Upper lobe of left lung (tissue), 6 donors: Measurements from ENCODE around the gene GLIS1. TPM values are rescaled to one million over a fixed set of nuclear protein-coding genes. Genes with fewer than 3 reads are reported as not detected.
A peak's percentile ranks its signal among the peaks of the same experiment; 100 is the strongest.

Experiments used
- ATAC-seq, 2 donors: fragments of 200-7000 bp; cut with Tn5 transposase; one replicate each; pipeline ENCODE4 v1.9.1; 2022; ENCODE audit warnings: mild to moderate bottlenecking in 2 of 2, moderate library complexity in 2 of 2; ENCODE audit not compliant: low FRiP score in 2 of 2
- DNase-seq, 2 donors: peaks; one replicate each; pipeline ENCODE4 v3.0.0-alpha.2; 2019 to 2020
- H3K27ac ChIP-seq, 4 donors: fragments of 200-600 bp; sonication (generic); one replicate each; pipeline ENCODE4 v1.5.1; 2016 to 2019
- H3K27me3 ChIP-seq, 4 donors: fragments of 200-600 bp; sonication (generic); one replicate each; pipeline ENCODE4 v1.5.1; 2017 to 2019
- H3K36me3 ChIP-seq, 4 donors: fragments of 200-600 bp; sonication (generic); one replicate each; pipeline ENCODE4 v1.5.1; 2016 to 2019
- H3K4me1 ChIP-seq, 4 donors: fragments of 200-600 bp; sonication (generic); one replicate each; pipeline ENCODE4 v1.5.1; 2018 to 2019
- H3K4me3 ChIP-seq, 4 donors: fragments of 200-600 bp; sonication (generic); one replicate each; pipeline ENCODE4 v1.5.1; 2017 to 2019; ENCODE audit warnings: mild to moderate bottlenecking in 2 of 4, moderate library complexity in 1 of 4
- H3K9me3 ChIP-seq, 4 donors: fragments of 200-600 bp; sonication (generic); one replicate each; pipeline ENCODE4 v1.5.1; 2018 to 2019
- CTCF ChIP-seq, 6 experiments: fragments of 450-650 bp in 4 of 6; fragments of 200-600 bp in 2 of 6; sonication (generic) in 2 of 6; IDR thresholded peaks; one replicate each; pipeline ENCODE4 v1.5.1; 2016 to 2019; ENCODE audit warnings: antibody characterized with exemption in 6 of 6
- EP300 ChIP-seq, 4 donors: sonication (generic); formaldehyde crosslinking; IDR thresholded peaks; one replicate each; pipeline ENCODE4 v1.5.1; 2017; ENCODE audit warnings: antibody characterized with exemption in 4 of 4, control low read depth in 2 of 4
- POLR2A ChIP-seq, 4 donors: fragments of 450-650 bp; IDR thresholded peaks; one replicate each; pipeline ENCODE4 v1.5.1; 2016 to 2017; ENCODE audit warnings: antibody characterized with exemption in 4 of 4, mild to moderate bottlenecking in 2 of 4
- POLR2AphosphoS5 ChIP-seq, 2 donors: sonication (generic); formaldehyde crosslinking; IDR thresholded peaks; one replicate each; pipeline ENCODE4 v1.5.1; 2017; ENCODE audit warnings: antibody characterized with exemption in 2 of 2
- WGBS, 2 donors: methylation state at CpG; one replicate each; pipeline ENCODE4 v1.1.5; 2017 to 2018; 5-methylcytosine and 5-hydroxymethylcytosine counted together
- total RNA-seq, 6 donors: library from RNA; depleted of rRNA in 4 of 6; stranded (reverse); fragments of >200 nt in 4 of 6; gene quantifications; one replicate each; pipeline versions ENCODE4 v1.1.0 to v1.2.1, GENCODE V29; 2016 to 2021
- donor health status: DM: no; HTN: no; CAD: no; lungs with moderate emphysema.
- donor health status: DM: no; HTN: yes; CAD: no; lungs with severe emphysema.

The GLIS1 gene
- total RNA-seq, 6 donors from 2014 or later, result 0.26 to 1.0 TPM; not detected in 4

DNA sequence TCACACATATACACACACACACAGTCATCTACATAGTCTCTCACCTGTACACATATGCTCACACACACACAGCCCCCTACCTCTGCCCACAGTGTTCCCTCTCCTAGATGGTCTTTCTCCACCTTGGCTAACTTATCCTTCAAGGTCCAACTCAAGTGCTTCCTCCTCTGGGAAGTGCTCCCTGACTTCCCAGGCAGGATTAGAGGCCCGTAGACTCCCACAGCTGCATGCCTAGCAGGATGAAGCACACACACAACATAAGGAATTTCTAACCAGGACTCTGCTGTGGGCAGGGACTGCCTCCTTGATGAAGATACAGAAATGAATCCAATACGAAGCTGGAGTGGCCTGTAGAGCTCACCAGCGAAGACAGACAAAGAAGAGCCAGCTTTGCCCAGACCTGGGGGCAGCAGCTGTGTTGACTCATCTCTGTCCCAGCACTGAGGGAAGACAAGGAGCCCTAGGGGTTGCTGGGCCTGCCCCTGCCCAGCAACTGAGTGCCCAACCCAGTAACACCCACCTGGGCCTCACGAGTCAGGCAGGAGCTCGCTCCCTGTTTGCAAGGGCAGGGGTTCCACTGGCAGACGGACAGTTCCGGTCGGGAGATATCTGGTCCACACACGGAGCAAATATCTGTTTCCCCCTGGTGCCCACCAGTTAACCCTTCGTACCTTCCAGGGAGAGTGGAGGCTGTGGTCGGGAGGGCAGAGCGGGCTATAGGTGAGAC, 178.9 kb downstream of the GLIS1 start:
- DNase-seq (no peak), ATAC-seq (no peak)
- Histone ChIP-seq H3K27ac (no peak overlapping the region), H3K4me3 (no peak overlapping the region), H3K9me3 (no peaks in the 10 kb centered on the region), H3K36me3 (no peaks in the 10 kb centered on the region), H3K27me3 (no peaks in the 10 kb centered on the region), H3K4me1 (no peaks in the 10 kb centered on the region)
- 76 to 83% methylated on average over 7 to 12 of the region's 12 CpGs for WGBS, 2 donors
- TF ChIP-seq POLR2AphosphoS5 (IDR thresholded peaks at IDR 0.05) (no peak), POLR2A (IDR thresholded peaks at IDR 0.05) (no peak), EP300 (IDR thresholded peaks at IDR 0.05) (no peak)

DNA sequence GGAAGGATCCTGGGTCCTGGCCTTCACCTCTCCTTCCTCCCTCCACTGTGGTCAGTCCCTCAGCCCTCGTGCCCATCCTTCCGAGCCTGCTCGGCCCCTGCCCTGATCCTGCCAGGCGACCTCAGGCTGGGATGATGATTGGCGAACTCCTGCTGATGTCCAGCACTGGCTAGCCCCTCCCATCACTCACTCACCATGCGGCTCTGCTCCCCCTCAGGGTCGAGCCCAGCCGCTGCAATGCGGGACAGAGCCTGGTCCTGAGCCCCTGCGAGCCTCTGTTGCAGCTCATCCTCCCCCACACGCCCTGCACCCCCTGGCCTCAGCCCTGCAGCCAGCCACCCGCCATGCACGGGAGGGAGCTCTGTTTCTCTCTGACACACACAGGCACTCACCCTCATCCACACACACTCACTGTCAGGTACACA, 179.6 kb downstream of the GLIS1 start:
- WGBS, 2 donors, result 68 to 84% methylated on average over 13 of the region's 13 CpGs
- no peaks in the 10 kb centered on the region for H3K36me3 ChIP-seq
- H3K27ac ChIP-seq, result no peak overlapping the region
- no peak overlapping the region for H3K4me3 ChIP-seq
- H3K4me1 ChIP-seq, result no peaks in the 10 kb centered on the region
- DNase-seq, result no peak
- no peaks in the 10 kb centered on the region for H3K27me3 ChIP-seq
- no peaks in the 10 kb centered on the region for H3K9me3 ChIP-seq
- ATAC-seq, result no peak
- TF ChIP-seq POLR2AphosphoS5 (IDR thresholded peaks at IDR 0.05) (no peak), POLR2A (IDR thresholded peaks at IDR 0.05) (no peak)

GRCh38 chr1:53558739-53559315, 180.1 kb downstream of the GLIS1 start:
- ATAC-seq, result no peak
- H3K36me3 ChIP-seq, result no peaks in the 10 kb centered on the region
- no peaks in the 10 kb centered on the region for H3K4me1 ChIP-seq
- TF ChIP-seq POLR2AphosphoS5 (IDR thresholded peaks at IDR 0.05) (no peak), EP300 (IDR thresholded peaks at IDR 0.05) (no peak), CTCF (IDR thresholded peaks at IDR 0.05) (no peak), POLR2A (IDR thresholded peaks at IDR 0.05) (no peak)
- 70 to 93% methylated on average over 3 to 5 of the region's 5 CpGs for WGBS, 2 donors
- H3K27me3 ChIP-seq, result no peaks in the 10 kb centered on the region
- DNase-seq, result no peak
- H3K9me3 ChIP-seq, result no peaks in the 10 kb centered on the region
- H3K4me3 ChIP-seq, result no peak overlapping the region
- H3K27ac ChIP-seq, result no peak overlapping the region

DNA sequence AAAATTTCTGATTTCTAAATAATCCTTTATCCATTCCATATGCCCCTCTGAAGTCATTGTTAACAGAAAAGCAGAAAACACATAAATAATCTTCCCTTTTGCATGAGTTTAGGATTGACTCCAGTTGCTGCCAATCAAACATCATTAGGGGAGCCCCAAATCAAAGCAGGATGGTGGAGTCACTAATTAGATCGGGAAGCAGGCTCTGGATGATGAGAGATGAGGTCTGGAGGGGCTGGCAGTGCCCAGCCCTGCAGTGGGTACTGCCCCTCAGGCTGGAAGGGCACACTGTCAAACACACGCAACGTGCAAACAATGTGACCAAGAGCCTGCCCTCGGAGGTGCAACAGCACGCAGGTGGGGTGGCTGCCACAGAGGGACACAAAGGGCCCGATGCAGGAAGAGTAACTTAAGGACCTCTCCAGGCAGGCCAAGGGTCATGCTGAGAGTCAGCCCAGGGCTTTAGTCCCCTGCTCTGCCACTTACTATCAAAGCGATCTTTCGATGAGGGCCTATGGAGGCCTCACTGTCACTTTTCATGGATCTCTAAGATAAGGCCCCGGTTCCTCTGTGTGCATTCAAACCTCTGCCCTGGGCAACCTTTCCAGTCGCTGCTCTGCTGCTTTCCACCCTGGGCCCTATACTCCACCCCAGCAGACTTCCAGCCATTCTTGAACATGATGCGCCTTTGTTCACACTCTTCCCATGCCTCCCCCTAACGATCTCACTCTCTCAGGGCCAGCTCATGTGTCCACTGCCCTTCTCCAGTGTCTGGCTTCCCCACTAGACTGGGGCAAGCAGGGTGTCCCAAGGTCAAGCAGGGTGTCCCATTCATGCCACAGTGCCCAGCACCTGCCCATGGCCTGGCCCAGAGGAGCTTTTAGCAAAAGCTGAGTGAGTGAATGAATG, 180.9 kb downstream of the GLIS1 start:
- H3K36me3 ChIP-seq, result no peaks in the 10 kb centered on the region
- H3K9me3 ChIP-seq, result no peaks in the 10 kb centered on the region
- ATAC-seq (no peak), DNase-seq (peak in 1 of 2 donors; percentile 8)
- 69 to 77% methylated on average over 5 to 12 of the region's 12 CpGs for WGBS, 2 donors
- no peak overlapping the region for H3K27ac ChIP-seq
- H3K27me3 ChIP-seq, result no peaks in the 10 kb centered on the region
- no peaks in the 10 kb centered on the region for H3K4me1 ChIP-seq
- H3K4me3 ChIP-seq, result no peak overlapping the region
- TF ChIP-seq EP300 (IDR thresholded peaks at IDR 0.05), result no peak
- TF ChIP-seq POLR2A (IDR thresholded peaks at IDR 0.05), result no peak
- TF ChIP-seq CTCF (IDR thresholded peaks at IDR 0.05), result no peak
- no peak for TF ChIP-seq POLR2AphosphoS5 (IDR thresholded peaks at IDR 0.05)

DNA sequence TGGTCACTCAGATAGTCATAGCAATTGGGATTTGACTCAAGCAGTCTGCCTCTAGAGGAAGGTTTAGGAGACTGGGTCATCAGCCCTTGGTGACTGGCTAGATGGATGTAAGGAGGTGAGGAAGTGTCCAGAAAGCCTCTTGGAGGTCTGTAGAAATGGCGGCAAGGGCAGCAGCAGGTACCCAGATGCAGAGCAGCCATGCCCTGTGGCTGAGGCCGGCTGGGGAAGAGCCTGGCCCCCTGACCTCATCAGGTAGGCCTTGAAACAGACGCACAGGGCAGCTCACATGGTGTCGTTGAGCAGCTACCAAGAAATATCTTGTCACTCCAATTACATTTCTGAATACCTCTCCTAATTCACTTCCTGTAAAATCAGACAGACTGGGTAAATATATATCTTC, 181.6 kb downstream of the GLIS1 start:
- DNase-seq (no peak), ATAC-seq (no peak)
- H3K4me1 ChIP-seq, result no peaks in the 10 kb centered on the region
- H3K36me3 ChIP-seq, result no peaks in the 10 kb centered on the region
- no peak overlapping the region for H3K27ac ChIP-seq
- WGBS, 2 donors, result 78 to 79% methylated on average over 4 of the region's 4 CpGs
- TF ChIP-seq POLR2AphosphoS5 (IDR thresholded peaks at IDR 0.05), result no peak
- no peak for TF ChIP-seq POLR2A (IDR thresholded peaks at IDR 0.05)
- TF ChIP-seq EP300 (IDR thresholded peaks at IDR 0.05), result no peak
- TF ChIP-seq CTCF (IDR thresholded peaks at IDR 0.05), result no peak
- no peaks in the 10 kb centered on the region for H3K9me3 ChIP-seq
- H3K27me3 ChIP-seq, result no peaks in the 10 kb centered on the region
- H3K4me3 ChIP-seq, result no peak overlapping the region
